SK-N-SH (cell line): ENCODE data around the gene SNX6. TPM values are rescaled to one million over a fixed set of nuclear protein-coding genes. Genes with fewer than 3 reads are reported as not detected.

Experiments used
- CTCF ChIA-PET: fragments of 300-600, 350-600 bp; formaldehyde crosslinking; extraction: SDS; loops from one replicate; lab custom pipeline; 2021; lab: Yijun Ruan, JAX
- POLR2A ChIA-PET: fragments of 350-600 bp; sonication (Branson Sonifier 250); formaldehyde crosslinking; extraction: SDS; loops from one replicate; lab custom pipeline; 2020; ENCODE audit warnings: antibody characterized with exemption, inconsistent platforms; lab: Yijun Ruan, JAX
- DNase-seq: peaks from one replicate; pipeline ENCODE4 v3.0.0; 2012
- H2AFZ ChIP-seq: fragments of 200-600 bp; sonication (generic); 2 replicates; pipeline ENCODE4 v1.8.1; 2016; ENCODE audit warnings: antibody characterized with exemption, mild to moderate bottlenecking, low read depth
- H3F3A ChIP-seq: fragments of 200-600 bp; sonication (generic); replicated peaks from 2 replicates; pipeline ENCODE3; 2016; ENCODE audit warnings: antibody characterized with exemption, mild to moderate bottlenecking; ENCODE audit not compliant: insufficient read depth
- H3K27ac ChIP-seq, 2 experiments: fragments of 200-500 bp in 1 of 2; fragments of 200-600 bp in 1 of 2; sonication (Bioruptor generic) in 1 of 2; sonication (generic), shearing (Covaris generic) in 1 of 2; 2 replicates each; pipeline versions ENCODE4 v1.5.1 to v1.6.1; 2014 to 2016; ENCODE audit warnings: low read depth in 2 of 2, inconsistent platforms in 1 of 2, low read length in 1 of 2, mild to moderate bottlenecking in 1 of 2, mixed read lengths in 1 of 2
- H3K27me3 ChIP-seq: fragments of 200-600 bp; sonication (generic), shearing (Covaris generic); 2 replicates; pipeline ENCODE4 v1.6.1; 2016; ENCODE audit warnings: mixed run types; ENCODE audit not compliant: insufficient read depth
- H3K36me3 ChIP-seq, 2 experiments: fragments of 200-500 bp in 1 of 2; fragments of 200-600 bp in 1 of 2; sonication (Bioruptor generic) in 1 of 2; sonication (generic) in 1 of 2; replicated peaks in 1 of 2; 2 replicates each; pipeline versions ENCODE3 to v1.5.1; 2014 to 2016; ENCODE audit warnings: low read length in 1 of 2, mild to moderate bottlenecking in 1 of 2; ENCODE audit not compliant: insufficient read depth in 2 of 2, control insufficient read depth in 1 of 2
- H3K4me1 ChIP-seq, 2 experiments: fragments of 200-500 bp in 1 of 2; fragments of 200-600 bp in 1 of 2; sonication (Bioruptor generic) in 1 of 2; sonication (generic), shearing (Covaris generic) in 1 of 2; 2 replicates each; pipeline versions ENCODE4 v1.5.1 to v1.6.1; 2014 to 2016; ENCODE audit warnings: low read depth in 1 of 2, low read length in 1 of 2, mixed run types in 1 of 2; ENCODE audit not compliant: insufficient read depth in 2 of 2, control insufficient read depth in 1 of 2
- H3K4me2 ChIP-seq: fragments of 200-600 bp; sonication (generic), shearing (Covaris generic); 2 replicates; pipeline ENCODE4 v1.6.1; 2017; ENCODE audit warnings: mixed run types
- H3K4me3 ChIP-seq, 2 experiments: fragments of 200-500 bp in 1 of 2; fragments of 200-600 bp in 1 of 2; sonication (Bioruptor generic) in 1 of 2; sonication (generic), shearing (Covaris generic) in 1 of 2; 2 replicates each; pipeline versions ENCODE4 v1.5.1 to v1.8.1; 2014 to 2016; ENCODE audit warnings: low read depth in 2 of 2, inconsistent platforms in 1 of 2, low read length in 1 of 2, mild to moderate bottlenecking in 1 of 2, mixed read lengths in 1 of 2, moderate library complexity in 1 of 2
- H3K79me2 ChIP-seq: fragments of 200-600 bp; sonication (generic); 2 replicates; pipeline ENCODE4 v1.8.1; 2017; ENCODE audit warnings: mild to moderate bottlenecking; ENCODE audit not compliant: insufficient read depth
- H3K9ac ChIP-seq: fragments of 200-600 bp; sonication (generic); 2 replicates; pipeline ENCODE4 v1.6.1; 2017; ENCODE audit warnings: mixed run types
- H3K9me2 ChIP-seq: fragments of 200-600 bp; sonication (generic); 2 replicates; pipeline ENCODE4 v1.6.1; 2017; ENCODE audit warnings: mixed run types
- H3K9me3 ChIP-seq: fragments of 200-600 bp; sonication (generic); 2 replicates; pipeline ENCODE4 v1.6.1; 2017; ENCODE audit warnings: mixed run types, mild to moderate bottlenecking, moderate library complexity
- H4K20me1 ChIP-seq: fragments of 200-600 bp; sonication (generic); 2 replicates; pipeline ENCODE4 v1.6.1; 2017; ENCODE audit warnings: mild to moderate bottlenecking, mixed run types; ENCODE audit not compliant: insufficient read depth
- CHD2 ChIP-seq: fragments of 150-350 bp; IDR thresholded peaks from 2 replicates; pipeline ENCODE4 v1.6.1; 2018; ENCODE audit warnings: low read length; ENCODE audit not compliant: partially characterized antibody
- ELF1 ChIP-seq: IDR thresholded peaks from 2 replicates; pipeline ENCODE4 v1.4.0; 2012
- EZH2phosphoT487 ChIP-seq: fragments of 200-600 bp; sonication (generic); IDR thresholded peaks from 2 replicates; pipeline ENCODE4 v1.6.1; 2017; ENCODE audit warnings: low read depth, mixed run types, mild to moderate bottlenecking, antibody characterized with exemption, moderate library complexity, borderline replicate concordance
- GABPA ChIP-seq: IDR thresholded peaks from 2 replicates; pipeline ENCODE4 v1.4.0; 2012; ENCODE audit warnings: low read depth, mild to moderate bottlenecking
- GATA2 ChIP-seq: sonication (generic); formaldehyde crosslinking; IDR thresholded peaks from 2 replicates; pipeline ENCODE4 v1.5.0; 2020; ENCODE audit warnings: mild to moderate bottlenecking, missing genetic modification reagents
- RCOR1 ChIP-seq: fragments of 150-350 bp; IDR thresholded peaks from 2 replicates; pipeline ENCODE4 v1.6.1; 2017; ENCODE audit warnings: antibody characterized with exemption, low read length
- RFX5 ChIP-seq: IDR thresholded peaks from 2 replicates; pipeline ENCODE4 v1.6.1; 2012; ENCODE audit warnings: mild to moderate bottlenecking, improper control_type of control experiment, low read length
- RXRA ChIP-seq: IDR thresholded peaks from 2 replicates; pipeline ENCODE4 v1.4.0; 2012; ENCODE audit warnings: low read depth, mild to moderate bottlenecking, borderline replicate concordance
- SIN3A ChIP-seq: IDR thresholded peaks from 2 replicates; pipeline ENCODE4 v1.6.1; 2012; ENCODE audit warnings: low read depth, mild to moderate bottlenecking, low read length, moderate library complexity, borderline replicate concordance
- SMC3 ChIP-seq: IDR thresholded peaks from 2 replicates; pipeline ENCODE4 v1.6.1; 2012; ENCODE audit warnings: low read depth, low read length, improper control_type of control experiment
- TAF1 ChIP-seq: IDR thresholded peaks from 2 replicates; pipeline ENCODE4 v1.6.1; 2012; ENCODE audit warnings: low read depth, mild to moderate bottlenecking, low read length, moderate library complexity, borderline replicate concordance
- USF2 ChIP-seq: fragments of 150-350 bp; IDR thresholded peaks from 2 replicates; pipeline ENCODE4 v1.6.1; 2017; ENCODE audit warnings: antibody characterized with exemption, low read length, low read depth, borderline replicate concordance
- WGBS: methylation state at CpG from one replicate; pipeline ENCODE4 v1.1.6; 2017; ENCODE audit warnings: low lambda C conversion rate; 5-methylcytosine and 5-hydroxymethylcytosine counted together
- polyA plus RNA-seq, 3 experiments: library from polyadenylated mRNA; depleted of rRNA; stranded (reverse); fragments of >200 nt; gene quantifications; 2 replicates each; pipeline ENCODE4 v1.2.3, GENCODE V29; 2012
- TF ChIP-seq, protein P1 (sequence below): IDR thresholded peaks from 2 replicates; pipeline ENCODE4; 2012
- TF ChIP-seq, protein P2 (sequence below): IDR thresholded peaks from 2 replicates; pipeline ENCODE4 v1.4.0; 2012; ENCODE audit warnings: low read depth
- TF ChIP-seq, protein P3 (sequence below): IDR thresholded peaks from 2 replicates; pipeline ENCODE4 v1.4.0; 2012; ENCODE audit warnings: low read depth, borderline replicate concordance
- TF ChIP-seq, protein P4 (sequence below): fragments of 200-600 bp; sonication (generic); IDR thresholded peaks from 2 replicates; pipeline ENCODE4 v1.6.1; 2017; ENCODE audit warnings: antibody characterized with exemption, mild to moderate bottlenecking, moderate library complexity

Gene SNX6
- polyA plus RNA-seq, 1 of the 3 experiments (the other 2 are of a cell fraction) = 33.1 TPM

- no peaks in the 10 kb centered on the region for H3K9me3 ChIP-seq
- H3F3A ChIP-seq = peaks cover 11% of the 10 kb centered on the region
- H3K9ac ChIP-seq = no peak overlapping the region
- TF ChIP-seq SIN3A = no peak
- TF ChIP-seq RFX5 = no peak
- TF ChIP-seq GABPA = no peak
- TF ChIP-seq GATA2 (CRISPR knock-in tag) = no peak
- no peak for TF ChIP-seq RCOR1
- no peak for TF ChIP-seq RXRA
- no peak for TF ChIP-seq EZH2phosphoT487
- TF ChIP-seq CHD2 = no peak
- TF ChIP-seq, protein P1, sequence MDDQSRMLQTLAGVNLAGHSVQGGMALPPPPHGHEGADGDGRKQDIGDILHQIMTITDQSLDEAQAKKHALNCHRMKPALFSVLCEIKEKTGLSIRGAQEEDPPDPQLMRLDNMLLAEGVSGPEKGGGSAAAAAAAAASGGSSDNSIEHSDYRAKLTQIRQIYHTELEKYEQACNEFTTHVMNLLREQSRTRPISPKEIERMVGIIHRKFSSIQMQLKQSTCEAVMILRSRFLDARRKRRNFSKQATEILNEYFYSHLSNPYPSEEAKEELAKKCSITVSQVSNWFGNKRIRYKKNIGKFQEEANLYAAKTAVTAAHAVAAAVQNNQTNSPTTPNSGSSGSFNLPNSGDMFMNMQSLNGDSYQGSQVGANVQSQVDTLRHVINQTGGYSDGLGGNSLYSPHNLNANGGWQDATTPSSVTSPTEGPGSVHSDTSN = no peak
- no peak for TF ChIP-seq SMC3
- TF ChIP-seq, protein P2, sequence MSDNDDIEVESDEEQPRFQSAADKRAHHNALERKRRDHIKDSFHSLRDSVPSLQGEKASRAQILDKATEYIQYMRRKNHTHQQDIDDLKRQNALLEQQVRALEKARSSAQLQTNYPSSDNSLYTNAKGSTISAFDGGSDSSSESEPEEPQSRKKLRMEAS = no peak
- TF ChIP-seq, protein P3, sequence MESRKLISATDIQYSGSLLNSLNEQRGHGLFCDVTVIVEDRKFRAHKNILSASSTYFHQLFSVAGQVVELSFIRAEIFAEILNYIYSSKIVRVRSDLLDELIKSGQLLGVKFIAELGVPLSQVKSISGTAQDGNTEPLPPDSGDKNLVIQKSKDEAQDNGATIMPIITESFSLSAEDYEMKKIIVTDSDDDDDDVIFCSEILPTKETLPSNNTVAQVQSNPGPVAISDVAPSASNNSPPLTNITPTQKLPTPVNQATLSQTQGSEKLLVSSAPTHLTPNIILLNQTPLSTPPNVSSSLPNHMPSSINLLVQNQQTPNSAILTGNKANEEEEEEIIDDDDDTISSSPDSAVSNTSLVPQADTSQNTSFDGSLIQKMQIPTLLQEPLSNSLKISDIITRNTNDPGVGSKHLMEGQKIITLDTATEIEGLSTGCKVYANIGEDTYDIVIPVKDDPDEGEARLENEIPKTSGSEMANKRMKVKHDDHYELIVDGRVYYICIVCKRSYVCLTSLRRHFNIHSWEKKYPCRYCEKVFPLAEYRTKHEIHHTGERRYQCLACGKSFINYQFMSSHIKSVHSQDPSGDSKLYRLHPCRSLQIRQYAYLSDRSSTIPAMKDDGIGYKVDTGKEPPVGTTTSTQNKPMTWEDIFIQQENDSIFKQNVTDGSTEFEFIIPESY = no peak
- TF ChIP-seq ELF1 = no peak
- no peak for TF ChIP-seq USF2
- TF ChIP-seq TAF1 = no peak
- TF ChIP-seq, protein P4, sequence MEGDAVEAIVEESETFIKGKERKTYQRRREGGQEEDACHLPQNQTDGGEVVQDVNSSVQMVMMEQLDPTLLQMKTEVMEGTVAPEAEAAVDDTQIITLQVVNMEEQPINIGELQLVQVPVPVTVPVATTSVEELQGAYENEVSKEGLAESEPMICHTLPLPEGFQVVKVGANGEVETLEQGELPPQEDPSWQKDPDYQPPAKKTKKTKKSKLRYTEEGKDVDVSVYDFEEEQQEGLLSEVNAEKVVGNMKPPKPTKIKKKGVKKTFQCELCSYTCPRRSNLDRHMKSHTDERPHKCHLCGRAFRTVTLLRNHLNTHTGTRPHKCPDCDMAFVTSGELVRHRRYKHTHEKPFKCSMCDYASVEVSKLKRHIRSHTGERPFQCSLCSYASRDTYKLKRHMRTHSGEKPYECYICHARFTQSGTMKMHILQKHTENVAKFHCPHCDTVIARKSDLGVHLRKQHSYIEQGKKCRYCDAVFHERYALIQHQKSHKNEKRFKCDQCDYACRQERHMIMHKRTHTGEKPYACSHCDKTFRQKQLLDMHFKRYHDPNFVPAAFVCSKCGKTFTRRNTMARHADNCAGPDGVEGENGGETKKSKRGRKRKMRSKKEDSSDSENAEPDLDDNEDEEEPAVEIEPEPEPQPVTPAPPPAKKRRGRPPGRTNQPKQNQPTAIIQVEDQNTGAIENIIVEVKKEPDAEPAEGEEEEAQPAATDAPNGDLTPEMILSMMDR = no peak
- no peaks in the 10 kb centered on the region for H3K27me3 ChIP-seq
- 98% methylated on average over 3 of the region's 3 CpGs for WGBS
- H4K20me1 ChIP-seq = no peaks in the 10 kb centered on the region
- no peak overlapping the region for H3K4me2 ChIP-seq
- ChIA-PET POLR2A (no interaction called here), CTCF (interaction anchor here (0.6 kb wide), 1 partner anchor 107 kb away, joined by 3 read pairs; no protein-coding TSS in a partner anchor)
- H3K4me1 ChIP-seq = no peaks in the 10 kb centered on the region
- DNase-seq = no peak
- no peak overlapping the region for H2AFZ ChIP-seq
- H3K79me2 ChIP-seq = no peaks in the 10 kb centered on the region
- H3K9me2 ChIP-seq = no peaks in the 10 kb centered on the region
- H3K36me3 ChIP-seq = peaks cover 0 to 4% of the 10 kb centered on the region in 2 experiments
- H3K4me3 ChIP-seq = no peak overlapping the region
- H3K27ac ChIP-seq = no peak overlapping the region
Observed at GRCh38 chr14:34642595-34642994, 12.6 kb upstream of the SNX6 start.
